ENCODE data around the gene CDK5RAP3. TPM values are rescaled to one million over a fixed set of nuclear protein-coding genes. Genes with fewer than 3 reads are reported as not detected.

CDK5RAP3 gene
- total and polyA plus RNA-seq, 2 of the 13 experiments (the other 11 are each of a cell fraction or from before 2014, with no cell fraction given), result 128 to 154 TPM

GRCh38 chr17:47931848-47932247 is 39.1 kb upstream of the CDK5RAP3 start (continued):
- TF ChIP-seq, protein P1, sequence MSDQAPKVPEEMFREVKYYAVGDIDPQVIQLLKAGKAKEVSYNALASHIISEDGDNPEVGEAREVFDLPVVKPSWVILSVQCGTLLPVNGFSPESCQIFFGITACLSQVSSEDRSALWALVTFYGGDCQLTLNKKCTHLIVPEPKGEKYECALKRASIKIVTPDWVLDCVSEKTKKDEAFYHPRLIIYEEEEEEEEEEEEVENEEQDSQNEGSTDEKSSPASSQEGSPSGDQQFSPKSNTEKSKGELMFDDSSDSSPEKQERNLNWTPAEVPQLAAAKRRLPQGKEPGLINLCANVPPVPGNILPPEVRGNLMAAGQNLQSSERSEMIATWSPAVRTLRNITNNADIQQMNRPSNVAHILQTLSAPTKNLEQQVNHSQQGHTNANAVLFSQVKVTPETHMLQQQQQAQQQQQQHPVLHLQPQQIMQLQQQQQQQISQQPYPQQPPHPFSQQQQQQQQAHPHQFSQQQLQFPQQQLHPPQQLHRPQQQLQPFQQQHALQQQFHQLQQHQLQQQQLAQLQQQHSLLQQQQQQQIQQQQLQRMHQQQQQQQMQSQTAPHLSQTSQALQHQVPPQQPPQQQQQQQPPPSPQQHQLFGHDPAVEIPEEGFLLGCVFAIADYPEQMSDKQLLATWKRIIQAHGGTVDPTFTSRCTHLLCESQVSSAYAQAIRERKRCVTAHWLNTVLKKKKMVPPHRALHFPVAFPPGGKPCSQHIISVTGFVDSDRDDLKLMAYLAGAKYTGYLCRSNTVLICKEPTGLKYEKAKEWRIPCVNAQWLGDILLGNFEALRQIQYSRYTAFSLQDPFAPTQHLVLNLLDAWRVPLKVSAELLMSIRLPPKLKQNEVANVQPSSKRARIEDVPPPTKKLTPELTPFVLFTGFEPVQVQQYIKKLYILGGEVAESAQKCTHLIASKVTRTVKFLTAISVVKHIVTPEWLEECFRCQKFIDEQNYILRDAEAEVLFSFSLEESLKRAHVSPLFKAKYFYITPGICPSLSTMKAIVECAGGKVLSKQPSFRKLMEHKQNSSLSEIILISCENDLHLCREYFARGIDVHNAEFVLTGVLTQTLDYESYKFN (CRISPR knock-in tag; conservative IDR thresholded peaks at IDR 0.05), result peak; percentile 63
- no peak for TF ChIP-seq ZNF792 (CRISPR knock-in tag; IDR thresholded peaks at IDR 0.05)
- TF ChIP-seq HDAC1 (CRISPR knock-in tag; IDR thresholded peaks at IDR 0.05), result peak; percentile 29; the same call in 1 of the 2 replicates
- 0 out of 4 replicates have a peak, but pooled peaks of 1 of the 2 experiments have one; percentile 13 for TF ChIP-seq KLF16 (CRISPR knock-in tag; IDR thresholded peaks at IDR 0.05)
- TF ChIP-seq ATF7-NPFF (CRISPR knock-in tag; IDR thresholded peaks at IDR 0.05; ENCODE audit: low read depth), result 0 out of 2 replicates have a peak, but pooled peaks have one; percentile 58
- TF ChIP-seq ZNF350 (CRISPR knock-in tag; IDR thresholded peaks at IDR 0.05; ENCODE audit: borderline replicate concordance, low read depth), result no peak
- no peak for TF ChIP-seq SNAI1 (CRISPR knock-in tag; IDR thresholded peaks at IDR 0.05; ENCODE audit: borderline replicate concordance)
- TF ChIP-seq, protein P2, sequence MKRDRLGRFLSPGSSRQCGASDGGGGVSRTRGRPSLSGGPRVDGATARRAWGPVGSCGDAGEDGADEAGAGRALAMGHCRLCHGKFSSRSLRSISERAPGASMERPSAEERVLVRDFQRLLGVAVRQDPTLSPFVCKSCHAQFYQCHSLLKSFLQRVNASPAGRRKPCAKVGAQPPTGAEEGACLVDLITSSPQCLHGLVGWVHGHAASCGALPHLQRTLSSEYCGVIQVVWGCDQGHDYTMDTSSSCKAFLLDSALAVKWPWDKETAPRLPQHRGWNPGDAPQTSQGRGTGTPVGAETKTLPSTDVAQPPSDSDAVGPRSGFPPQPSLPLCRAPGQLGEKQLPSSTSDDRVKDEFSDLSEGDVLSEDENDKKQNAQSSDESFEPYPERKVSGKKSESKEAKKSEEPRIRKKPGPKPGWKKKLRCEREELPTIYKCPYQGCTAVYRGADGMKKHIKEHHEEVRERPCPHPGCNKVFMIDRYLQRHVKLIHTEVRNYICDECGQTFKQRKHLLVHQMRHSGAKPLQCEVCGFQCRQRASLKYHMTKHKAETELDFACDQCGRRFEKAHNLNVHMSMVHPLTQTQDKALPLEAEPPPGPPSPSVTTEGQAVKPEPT (CRISPR knock-in tag; IDR thresholded peaks at IDR 0.05; ENCODE audit: low read depth), result no peak
- TF ChIP-seq, protein P3, sequence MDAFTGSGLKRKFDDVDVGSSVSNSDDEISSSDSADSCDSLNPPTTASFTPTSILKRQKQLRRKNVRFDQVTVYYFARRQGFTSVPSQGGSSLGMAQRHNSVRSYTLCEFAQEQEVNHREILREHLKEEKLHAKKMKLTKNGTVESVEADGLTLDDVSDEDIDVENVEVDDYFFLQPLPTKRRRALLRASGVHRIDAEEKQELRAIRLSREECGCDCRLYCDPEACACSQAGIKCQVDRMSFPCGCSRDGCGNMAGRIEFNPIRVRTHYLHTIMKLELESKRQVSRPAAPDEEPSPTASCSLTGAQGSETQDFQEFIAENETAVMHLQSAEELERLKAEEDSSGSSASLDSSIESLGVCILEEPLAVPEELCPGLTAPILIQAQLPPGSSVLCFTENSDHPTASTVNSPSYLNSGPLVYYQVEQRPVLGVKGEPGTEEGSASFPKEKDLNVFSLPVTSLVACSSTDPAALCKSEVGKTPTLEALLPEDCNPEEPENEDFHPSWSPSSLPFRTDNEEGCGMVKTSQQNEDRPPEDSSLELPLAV (CRISPR knock-in tag; conservative IDR thresholded peaks at IDR 0.05; ENCODE audit: low read depth), result no peak
- no peak for TF ChIP-seq TFAP4 (IDR thresholded peaks at IDR 0.05; ENCODE audit: borderline replicate concordance, low read depth)
- no peak for TF ChIP-seq AFF4 (CRISPR knock-in tag; IDR thresholded peaks at IDR 0.05)
- TF ChIP-seq ZNF543 (CRISPR knock-in tag; IDR thresholded peaks at IDR 0.05), result no peak
- TF ChIP-seq STAT5B (CRISPR knock-in tag; IDR thresholded peaks at IDR 0.05), result no peak
- TF ChIP-seq CREB1 (IDR thresholded peaks at IDR 0.05), result no peak
- no peak for TF ChIP-seq CREB1 (CRISPR knock-in tag; IDR thresholded peaks at IDR 0.05)
- TF ChIP-seq, protein P4, sequence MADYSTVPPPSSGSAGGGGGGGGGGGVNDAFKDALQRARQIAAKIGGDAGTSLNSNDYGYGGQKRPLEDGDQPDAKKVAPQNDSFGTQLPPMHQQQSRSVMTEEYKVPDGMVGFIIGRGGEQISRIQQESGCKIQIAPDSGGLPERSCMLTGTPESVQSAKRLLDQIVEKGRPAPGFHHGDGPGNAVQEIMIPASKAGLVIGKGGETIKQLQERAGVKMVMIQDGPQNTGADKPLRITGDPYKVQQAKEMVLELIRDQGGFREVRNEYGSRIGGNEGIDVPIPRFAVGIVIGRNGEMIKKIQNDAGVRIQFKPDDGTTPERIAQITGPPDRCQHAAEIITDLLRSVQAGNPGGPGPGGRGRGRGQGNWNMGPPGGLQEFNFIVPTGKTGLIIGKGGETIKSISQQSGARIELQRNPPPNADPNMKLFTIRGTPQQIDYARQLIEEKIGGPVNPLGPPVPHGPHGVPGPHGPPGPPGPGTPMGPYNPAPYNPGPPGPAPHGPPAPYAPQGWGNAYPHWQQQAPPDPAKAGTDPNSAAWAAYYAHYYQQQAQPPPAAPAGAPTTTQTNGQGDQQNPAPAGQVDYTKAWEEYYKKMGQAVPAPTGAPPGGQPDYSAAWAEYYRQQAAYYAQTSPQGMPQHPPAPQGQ (CRISPR knock-in tag; IDR thresholded peaks at IDR 0.05; ENCODE audit: borderline replicate concordance), result no peak
